Measurements from ENCODE around the gene SIDT1. TPM values are rescaled to one million over a fixed set of nuclear protein-coding genes. Genes with fewer than 3 reads are reported as not detected.

The SIDT1 gene
- total and polyA plus RNA-seq, 11 donors = 0.28 to 2.6 (median 0.95) TPM

DNA sequence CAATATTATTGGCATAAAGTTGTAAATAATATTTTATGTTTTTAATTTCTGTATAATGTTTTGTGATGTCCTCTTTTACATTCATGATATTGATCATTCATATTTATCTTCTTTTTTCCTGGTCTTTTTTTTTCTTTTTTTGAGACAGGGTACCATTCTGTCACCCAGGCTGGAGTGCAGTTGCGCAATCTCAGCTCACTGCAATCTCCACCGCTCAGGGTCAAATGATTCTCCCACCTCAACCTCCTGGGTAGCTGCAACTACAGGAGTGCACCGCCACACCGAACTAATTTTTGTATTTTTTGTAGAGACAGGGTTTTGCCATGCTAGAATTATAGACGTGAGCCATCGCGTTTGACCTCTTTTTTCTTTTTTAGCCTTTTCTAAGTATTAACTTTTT is 111.2 kb downstream of the SIDT1 start:
- no peak overlapping the region for H3K4me3 ChIP-seq
- ATAC-seq (no peak), DNase-seq (no peak)
- WGBS, 4 donors = 94 to 99% (median 96%) methylated on average over 7 of the region's 7 CpGs
- TF ChIP-seq POLR2A (IDR thresholded peaks at IDR 0.05) = no peak
- TF ChIP-seq CTCF (IDR thresholded peaks at IDR 0.05) = no peak
- peaks cover 0 to 33% (median 3%) of the 10 kb centered on the region in 12 donors for H3K9me3 ChIP-seq
- intact Hi-C loops (cut with DNase I) = no loop called here
- H3K4me1 ChIP-seq = peaks cover 0 to 10% (median 3%) of the 10 kb centered on the region in 12 donors
- H3K27me3 ChIP-seq = no peaks in the 10 kb centered on the region
- H3K36me3 ChIP-seq = no peaks in the 10 kb centered on the region
- no peak overlapping the region for H3K27ac ChIP-seq

GRCh38 chr3:113648524-113648923 is 116.2 kb downstream of the SIDT1 start:
- ATAC-seq = peak in 3 of 4 donors; percentile 50 to 81 (median 68)
- H3K27me3 ChIP-seq = no peaks in the 10 kb centered on the region
- peaks cover 0 to 33% (median 3%) of the 10 kb centered on the region in 12 donors for H3K9me3 ChIP-seq
- H3K4me3 ChIP-seq = no peak overlapping the region
- H3K27ac ChIP-seq = no peak overlapping the region
- intact Hi-C loops (cut with DNase I) = no loop called here
- no peak for DNase-seq
- TF ChIP-seq POLR2A (IDR thresholded peaks at IDR 0.05) (no peak), CTCF (IDR thresholded peaks at IDR 0.05) (no peak)
- no peaks in the 10 kb centered on the region for H3K36me3 ChIP-seq
- H3K4me1 ChIP-seq = peaks cover 0 to 14% (median 4%) of the 10 kb centered on the region in 12 donors

DNA sequence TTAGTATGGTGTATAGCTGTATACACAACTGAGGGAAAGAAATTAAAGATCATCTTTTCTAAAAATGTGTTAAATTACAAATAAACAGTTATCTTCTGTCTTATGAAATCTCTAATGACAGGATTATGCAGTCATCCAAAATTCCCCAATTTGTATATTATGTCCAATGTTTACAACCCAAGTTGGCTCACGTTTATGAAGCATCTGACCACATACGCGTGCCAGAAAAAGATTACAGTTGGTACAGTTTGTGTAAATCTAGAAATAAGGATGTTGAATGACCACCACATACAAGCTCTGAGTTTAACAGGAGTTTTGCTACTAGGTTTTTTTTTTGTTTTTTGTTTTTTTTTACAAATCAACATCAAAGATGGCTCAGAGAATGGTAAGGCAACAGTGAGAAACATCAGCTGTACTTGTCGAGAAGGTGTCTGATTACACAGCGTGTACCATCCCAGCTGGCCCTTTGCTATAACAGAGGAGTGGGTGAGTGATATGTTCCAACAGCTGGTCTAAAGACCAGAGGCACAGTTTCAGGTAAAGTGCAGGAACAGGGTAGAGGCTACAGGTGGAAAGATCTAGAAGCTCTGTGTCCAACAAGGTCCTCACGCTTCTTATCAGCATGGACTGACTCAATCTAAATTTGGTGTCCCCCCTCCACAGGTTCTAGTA is 117.0 kb downstream of the SIDT1 start:
- Histone ChIP-seq H3K4me1 (peaks cover 0 to 15% (median 4%) of the 10 kb centered on the region in 12 donors), H3K4me3 (no peak overlapping the region), H3K27me3 (no peaks in the 10 kb centered on the region), H3K36me3 (no peaks in the 10 kb centered on the region), H3K9me3 (peaks cover 0 to 27% (median 3%) of the 10 kb centered on the region in 12 donors), H3K27ac (no peak overlapping the region)
- TF ChIP-seq CTCF (IDR thresholded peaks at IDR 0.05) = no peak
- TF ChIP-seq POLR2A (IDR thresholded peaks at IDR 0.05) = no peak
- ATAC-seq (peak in 1 of 4 donors; percentile 24), DNase-seq (no peak)
- 83 to 89% (median 86%) methylated on average over 6 of the region's 6 CpGs for WGBS, 4 donors
- intact Hi-C loops (cut with DNase I) = no loop called here

DNA sequence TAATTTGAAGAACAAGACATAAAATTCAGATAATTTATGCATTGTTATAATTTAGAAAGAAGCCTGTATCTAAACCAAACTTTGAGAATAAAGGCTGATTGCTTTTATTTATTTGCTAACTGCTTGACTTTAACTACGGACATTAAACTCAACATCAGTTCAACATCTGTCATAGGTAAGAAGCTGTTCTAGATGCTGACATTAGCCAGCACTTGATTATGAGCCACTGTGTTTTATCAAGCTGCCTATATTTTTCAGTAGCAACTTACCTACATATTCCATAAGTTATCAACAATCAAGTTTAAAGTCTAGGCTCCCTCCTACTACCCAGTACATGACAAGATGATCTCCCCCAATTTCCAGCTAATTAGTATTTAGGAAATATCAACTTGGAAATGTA is 122.0 kb downstream of the SIDT1 start:
- intact Hi-C loops (cut with DNase I) = no loop called here
- WGBS, 4 donors = 55 to 63% (median 60%) methylated on average over 1 of the region's 1 CpG
- no peak for ATAC-seq
- Histone ChIP-seq H3K4me3 (no peak overlapping the region), H3K9me3 (no peaks in the 10 kb centered on the region), H3K36me3 (peaks cover 0 to 24% (median 5%) of the 10 kb centered on the region in 9 donors), H3K27ac (peak overlapping the region in 3 of 12 donors; percentile 12 to 54 (median 46)), H3K4me1 (peaks cover 0 to 23% (median 0%) of the 10 kb centered on the region in 12 donors), H3K27me3 (no peaks in the 10 kb centered on the region)
- TF ChIP-seq CTCF (IDR thresholded peaks at IDR 0.05) (no peak), POLR2A (IDR thresholded peaks at IDR 0.05) (no peak)
- DNase-seq = no peak

All from heart left ventricle (tissue), 16 donors.